ENCODE measurements around the gene PECR. TPM values are rescaled to one million over a fixed set of nuclear protein-coding genes. Genes with fewer than 3 reads are reported as not detected.

Gene PECR
- 15.3 and 16.5 TPM in 2 replicates for total RNA-seq (2021)
- long read RNA-seq, transcript PECR-201 (8 exons, 1,853 nt), result major isoform, 99 of 114 reads
- long read RNA-seq, partial matches to known transcripts, result 2 of 114 reads
- long read RNA-seq, other reads (novel, unspliced or antisense), result 12 of 114 reads

DNA sequence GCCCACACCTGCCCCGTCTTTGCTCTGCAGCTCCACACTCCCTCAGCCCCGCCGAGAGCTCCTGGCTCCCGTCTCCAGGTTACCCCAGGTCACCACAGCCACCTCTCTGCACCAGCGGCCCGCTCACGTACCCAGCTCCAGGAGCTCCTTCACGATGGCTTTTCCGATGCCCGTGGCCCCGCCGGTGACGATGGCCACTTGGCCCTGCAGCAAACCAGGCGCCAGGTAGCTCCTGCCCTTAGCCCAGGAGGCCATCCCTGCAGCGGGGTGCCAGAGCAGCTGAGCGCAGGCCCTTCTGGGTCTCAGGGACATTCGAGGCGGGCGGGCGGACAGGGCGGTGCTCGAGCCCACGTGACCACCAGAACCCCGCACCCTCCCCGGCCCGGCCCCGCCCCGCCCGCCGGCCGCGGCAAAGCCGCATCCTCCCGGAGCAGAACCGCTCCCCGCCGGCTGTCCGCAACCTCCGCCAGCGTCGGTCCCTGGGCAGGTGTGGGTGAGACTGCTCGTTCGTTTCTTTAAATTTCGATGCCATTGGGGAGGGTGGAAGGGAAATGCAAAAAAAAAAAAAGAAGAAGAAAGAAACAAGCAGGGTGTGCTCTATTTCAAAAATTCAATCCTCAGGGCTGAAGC, at the start of gene PECR, which contains the start of gene TMEM169:
Gene PECR (minus strand): TSS at position 323 of the 630 bp plus-strand sequence. CDS start 68 bp downstream, at position 255.
Gene TMEM169 (plus strand): TSS at position 433 of the 630 bp plus-strand sequence. CDS start 14,045 bp downstream, outside the sequence.
- peak; percentile 92 for DNase-seq
- Histone ChIP-seq H3K79me1 (ENCODE audit: insufficient read depth, low read depth, low read length, poor library complexity, severe bottlenecking) (no peaks in the 10 kb centered on the region), H3K4me1 (ENCODE audit: insufficient read depth, low read length) (peaks cover 12% of the 10 kb centered on the region), H3K4ac (ENCODE audit: low read depth, low read length) (no peak within 1 kb of the TSS), H2BK120ac (ENCODE audit: low read depth, low read length, poor library complexity, severe bottlenecking) (no peak within 1 kb of the TSS), H3K4me2 (ENCODE audit: insufficient read depth, insufficient read length, low read length) (peak within 1 kb of the TSS; percentile 95), H3K56ac (ENCODE audit: insufficient read length, low read depth, low read length) (no peak within 1 kb of the TSS), H2AK5ac (ENCODE audit: insufficient read length, low read length) (no peak within 1 kb of the TSS), H3T11ph (ENCODE audit: low read length) (no peak within 1 kb of the TSS), H3K27me3 (ENCODE audit: insufficient read depth, low read length) (no peaks in the 10 kb centered on the region; the same call in 1 of the 2 replicates), H2AFZ (ENCODE audit: low read length) (no peak within 1 kb of the TSS), H3K23ac (ENCODE audit: insufficient read length, low read depth, low read length) (no peak within 1 kb of the TSS), H2BK15ac (ENCODE audit: low read depth, low read length) (no peak within 1 kb of the TSS), H3K18ac (ENCODE audit: insufficient read length, low read depth, low read length) (peak within 1 kb of the TSS; percentile 31), H4K5ac (ENCODE audit: insufficient read length, low read depth, low read length) (peak within 1 kb of the TSS; percentile 73), H3K9ac (ENCODE audit: extremely low read depth, insufficient read length, low read length) (peak within 1 kb of the TSS; percentile 90), H3K27ac (ENCODE audit: insufficient read length, low read depth, low read length) (no peak within 1 kb of the TSS), H4K8ac (replicated peaks; ENCODE audit: insufficient read length, low read depth, low read length) (no peak within 1 kb of the TSS), H3K14ac (ENCODE audit: insufficient read depth, low read length) (peak within 1 kb of the TSS; percentile 87), H4K91ac (ENCODE audit: insufficient read length, low read depth, low read length) (no peak within 1 kb of the TSS), H2BK20ac (ENCODE audit: low read depth, low read length, poor library complexity, severe bottlenecking) (no peak within 1 kb of the TSS), H3K9me3 (ENCODE audit: control insufficient read depth, low read depth, low read length) (no peaks in the 10 kb centered on the region), H2BK12ac (ENCODE audit: insufficient read length, low read depth, low read length) (no peak within 1 kb of the TSS), H3K23me2 (ENCODE audit: insufficient read length, low read depth, low read length, poor library complexity, severe bottlenecking) (peaks cover 15% of the 10 kb centered on the region), H3K79me2 (ENCODE audit: insufficient read depth, low read length) (no peaks in the 10 kb centered on the region), H4K20me1 (ENCODE audit: control insufficient read depth, insufficient read depth, insufficient read length) (no peaks in the 10 kb centered on the region), H2BK5ac (ENCODE audit: insufficient read length, low read length) (no peak within 1 kb of the TSS)
- Mint-ChIP-seq H3K9me3 (no peaks in the 10 kb centered on the region), H3K36me3 (ENCODE audit: insufficient read depth in 1 of 3, low read depth in 3 of 3) (peaks cover 0 to 3% (median 0%) of the 10 kb centered on the region in 3 experiments; a peak in 3 of 7 replicates), H3K4me3 (peak within 1 kb of the TSS; percentile 89 to 90), H3K27me3 (ENCODE audit: low read depth) (no peaks in the 10 kb centered on the region; the same call in 1 of the 2 replicates), H3K27ac (peak within 1 kb of the TSS; percentile 93 to 98 (median 94)), H3K4me1 (peaks cover 31 to 37% of the 10 kb centered on the region in 2 experiments)
- no CpG with 5 or more reads among the region's 44 CpGs for WGBS (ENCODE audit: extremely low coverage, insufficient read length, low lambda C conversion rate)
- TF ChIP-seq, protein P1, sequence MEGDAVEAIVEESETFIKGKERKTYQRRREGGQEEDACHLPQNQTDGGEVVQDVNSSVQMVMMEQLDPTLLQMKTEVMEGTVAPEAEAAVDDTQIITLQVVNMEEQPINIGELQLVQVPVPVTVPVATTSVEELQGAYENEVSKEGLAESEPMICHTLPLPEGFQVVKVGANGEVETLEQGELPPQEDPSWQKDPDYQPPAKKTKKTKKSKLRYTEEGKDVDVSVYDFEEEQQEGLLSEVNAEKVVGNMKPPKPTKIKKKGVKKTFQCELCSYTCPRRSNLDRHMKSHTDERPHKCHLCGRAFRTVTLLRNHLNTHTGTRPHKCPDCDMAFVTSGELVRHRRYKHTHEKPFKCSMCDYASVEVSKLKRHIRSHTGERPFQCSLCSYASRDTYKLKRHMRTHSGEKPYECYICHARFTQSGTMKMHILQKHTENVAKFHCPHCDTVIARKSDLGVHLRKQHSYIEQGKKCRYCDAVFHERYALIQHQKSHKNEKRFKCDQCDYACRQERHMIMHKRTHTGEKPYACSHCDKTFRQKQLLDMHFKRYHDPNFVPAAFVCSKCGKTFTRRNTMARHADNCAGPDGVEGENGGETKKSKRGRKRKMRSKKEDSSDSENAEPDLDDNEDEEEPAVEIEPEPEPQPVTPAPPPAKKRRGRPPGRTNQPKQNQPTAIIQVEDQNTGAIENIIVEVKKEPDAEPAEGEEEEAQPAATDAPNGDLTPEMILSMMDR (conservative IDR thresholded peaks at IDR 0.05), result no peak

Measured in H9 (cell line).